ENCODE data around the gene IFT20. TPM values are rescaled to one million over a fixed set of nuclear protein-coding genes. Genes with fewer than 3 reads are reported as not detected.
A peak's percentile ranks its signal among the peaks of the same experiment; 100 is the strongest.

IFT20 gene
- polyA plus RNA-seq, 1 donor (not counting 4 experiments of a cell fraction or from before 2014, with no cell fraction given), result 28.7 TPM

- no peak overlapping the region for H2AFZ ChIP-seq (ENCODE audit: control insufficient read depth, low read length)
- no peak overlapping the region for H3K27ac ChIP-seq (ENCODE audit: control insufficient read depth, insufficient read depth, low read length)
- no peaks in the 10 kb centered on the region for H3K9me1 ChIP-seq (ENCODE audit: control insufficient read depth, extremely low read depth, insufficient read depth, low read length)
- H3K79me2 ChIP-seq (ENCODE audit: control insufficient read depth, insufficient read depth, low read length), result no peaks in the 10 kb centered on the region
- no peaks in the 10 kb centered on the region for H3K36me3 ChIP-seq (ENCODE audit: control insufficient read depth in 2 of 2, extremely low read depth in 1 of 2, insufficient read depth in 2 of 2, low read length in 2 of 2)
- dilution Hi-C loops (cut with MboI; ENCODE audit: extremely low pct_ligation_motif_present, low sequenced_read_pairs), result no loop called here
- no peak overlapping the region for H3K4me2 ChIP-seq (ENCODE audit: control insufficient read depth, extremely low read depth, insufficient read depth, low read depth, low read length)
- no peak overlapping the region for H3K9ac ChIP-seq (ENCODE audit: control insufficient read depth, extremely low read depth, insufficient read depth, low read length)
- H3K27me3 ChIP-seq (ENCODE audit: control insufficient read depth, extremely low read depth, insufficient read depth, low read length), result peaks cover 31% of the 10 kb centered on the region
- no peaks in the 10 kb centered on the region for H3K9me3 ChIP-seq (ENCODE audit: control insufficient read depth, low read depth, low read length)
- DNase-seq (ENCODE audit: low read depth, low spot score) (no peak), FAIRE-seq (peak; percentile 5)
- no peak overlapping the region for H3K4me3 ChIP-seq (ENCODE audit: control insufficient read depth in 2 of 3, extremely low read depth in 1 of 3, insufficient read depth in 2 of 3, low read depth in 1 of 3, low read length in 3 of 3)
- no peaks in the 10 kb centered on the region for H4K20me1 ChIP-seq (ENCODE audit: control insufficient read depth, extremely low read depth, insufficient read depth, low read length)
- no peak for TF ChIP-seq CTCF (optimal IDR thresholded peaks at IDR 0.05 in 1 of 3, IDR thresholded peaks at IDR 0.05 in 1 of 3, conservative IDR thresholded peaks at IDR 0.05 in 1 of 3; ENCODE audit: extremely low read depth in 1 of 3, insufficient read depth in 2 of 3, low read length in 3 of 3)
- no peak for TF ChIP-seq EZH2 (IDR thresholded peaks at IDR 0.05; ENCODE audit: low read length)
- H3K4me1 ChIP-seq (ENCODE audit: control insufficient read depth, extremely low read depth, insufficient read depth, low read length), result peaks cover 17% of the 10 kb centered on the region
These were observed 55.9 kb downstream of the IFT20 start for GRCh38 chr17:28279411-28279810.

Other genes with a start within 250 kb of the IFT20 start
- gene TMEM97, start 16.3 kb downstream of the IFT20 start, polyA plus RNA-seq, result 12.6 to 50.9 TPM (median 29.9 TPM) in 3 replicates
- 63.1 to 84.6 TPM (median 82.0 TPM) in 3 replicates for gene TNFAIP1, start 289 bp upstream of the IFT20 start, polyA plus RNA-seq
- gene POLDIP2, start 22.1 kb upstream of the IFT20 start, polyA plus RNA-seq, result 88.7 to 105 TPM (median 90.2 TPM) in 3 replicates
- not detected in 3 replicates for gene SEBOX, start 29.7 kb upstream of the IFT20 start, polyA plus RNA-seq
- gene VTN, start 34.8 kb upstream of the IFT20 start, polyA plus RNA-seq, result 0.05 TPM in 1 of 3 replicates, not detected in the others
- 0.55 to 1.6 TPM (median 0.90 TPM) in 3 replicates for gene SARM1, start 36.2 kb upstream of the IFT20 start, polyA plus RNA-seq
- gene SLC46A1, start 70.7 kb upstream of the IFT20 start, polyA plus RNA-seq, result 1.7 to 1.9 TPM (median 1.9 TPM) in 3 replicates
- not detected in 3 replicates for gene SLC13A2, start 138.2 kb upstream of the IFT20 start, polyA plus RNA-seq
- 0.01 to 0.66 TPM (median 0.29 TPM) in 3 replicates for gene FOXN1, start 170.9 kb upstream of the IFT20 start, polyA plus RNA-seq
- gene UNC119, start 217.2 kb upstream of the IFT20 start, polyA plus RNA-seq, result 34.1 to 93.3 TPM (median 60.0 TPM) in 3 replicates
- gene PIGS, start 236.1 kb upstream of the IFT20 start, polyA plus RNA-seq, result 21.8 to 52.1 TPM (median 33.6 TPM) in 3 replicates
- gene ALDOC, start 241.4 kb upstream of the IFT20 start, polyA plus RNA-seq, result 24.2 to 44.9 TPM (median 32.5 TPM) in 3 replicates

Data from keratinocyte (primary cell).